GM23338 (cell line): Measurements from ENCODE around the gene STARD8.

Source experiments
- CREB1 ChIP-seq: fragments of 250-450 bp; sonication (Bioruptor Pico); IDR thresholded peaks from 2 replicates; pipeline ENCODE4 v1.5.0; 2020; ENCODE audit warnings: low read depth, mild to moderate bottlenecking, moderate library complexity
- EZH2 ChIP-seq: fragments of 200-600 bp; sonication (generic); IDR thresholded peaks from one replicate; pipeline ENCODE4 v1.8.0; 2017; ENCODE audit warnings: antibody characterized with exemption, mild to moderate bottlenecking, low read depth; ENCODE audit not compliant: unreplicated experiment
- EZH2phosphoT487 ChIP-seq: fragments of 200-600 bp; sonication (generic); IDR thresholded peaks from one replicate; pipeline ENCODE4 v1.8.1; 2018; ENCODE audit warnings: antibody characterized with exemption; ENCODE audit not compliant: unreplicated experiment
- JUNB ChIP-seq: IDR thresholded peaks from one replicate; pipeline ENCODE4 v1.6.1; 2016; ENCODE audit warnings: antibody characterized with exemption; ENCODE audit not compliant: unreplicated experiment
- NANOG ChIP-seq: IDR thresholded peaks from 2 replicates; pipeline ENCODE4 v1.6.1; 2016; ENCODE audit warnings: antibody characterized with exemption, borderline replicate concordance
- POLR2AphosphoS5 ChIP-seq: IDR thresholded peaks from 2 replicates; pipeline ENCODE4 v1.6.1; 2016; ENCODE audit warnings: antibody characterized with exemption, low read depth
- STAT1 ChIP-seq: IDR thresholded peaks from one replicate; pipeline ENCODE4 v1.6.1; 2016; ENCODE audit warnings: antibody characterized with exemption; ENCODE audit not compliant: unreplicated experiment
- ZNF114 ChIP-seq: fragments of 250-450 bp; sonication (Bioruptor Pico); IDR thresholded peaks from 2 replicates; pipeline ENCODE4 v1.5.0; 2020; ENCODE audit warnings: mild to moderate bottlenecking, moderate library complexity
- ZNF331 ChIP-seq: fragments of 250-450 bp; sonication (Bioruptor Pico); IDR thresholded peaks from 2 replicates; pipeline ENCODE4 v1.5.0; 2020; ENCODE audit warnings: low read depth, mild to moderate bottlenecking, moderate library complexity
- TF ChIP-seq, protein P1 (sequence below), 2 experiments: fragments of 200-600 bp in 1 of 2; sonication (generic) in 1 of 2; conservative IDR thresholded peaks; 2 replicates each; pipeline versions ENCODE4 v1.5.1 to v1.6.1; 2016 to 2017; ENCODE audit warnings: antibody characterized with exemption in 2 of 2, low read depth in 2 of 2, mild to moderate bottlenecking in 2 of 2, moderate library complexity in 1 of 2
- TF ChIP-seq, protein P2 (sequence below): IDR thresholded peaks from one replicate; pipeline ENCODE4 v1.6.1; 2018; ENCODE audit warnings: antibody characterized with exemption; ENCODE audit not compliant: unreplicated experiment

DNA sequence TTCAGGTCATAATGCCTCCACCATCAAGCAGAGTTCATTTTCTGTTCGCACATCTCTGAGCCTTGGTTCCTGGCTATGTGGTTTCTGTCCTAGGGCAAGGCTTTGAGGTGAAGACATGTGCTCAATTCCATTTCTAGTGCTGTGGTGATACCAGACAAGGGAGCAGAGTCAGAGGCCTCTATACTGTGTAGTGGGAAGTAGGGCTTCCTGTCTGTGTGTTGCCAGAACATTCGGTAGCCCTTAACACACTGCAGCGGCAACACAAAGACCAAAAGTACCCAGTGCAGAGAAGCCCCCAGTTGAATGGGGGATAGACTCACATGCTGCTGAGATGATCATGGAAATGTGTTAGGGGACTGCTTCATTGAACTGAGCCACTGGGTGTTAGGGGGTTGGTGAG, 56.4 kb downstream of the STARD8 start:
- TF ChIP-seq ZNF331 (CRISPR knock-in tag) (no peak), ZNF114 (CRISPR knock-in tag) (no peak), EZH2phosphoT487 (no peak), EZH2 (no peak), POLR2AphosphoS5 (no peak), JUNB (no peak), NANOG (no peak), CREB1 (CRISPR knock-in tag) (no peak), STAT1 (no peak)
- TF ChIP-seq, protein P1, sequence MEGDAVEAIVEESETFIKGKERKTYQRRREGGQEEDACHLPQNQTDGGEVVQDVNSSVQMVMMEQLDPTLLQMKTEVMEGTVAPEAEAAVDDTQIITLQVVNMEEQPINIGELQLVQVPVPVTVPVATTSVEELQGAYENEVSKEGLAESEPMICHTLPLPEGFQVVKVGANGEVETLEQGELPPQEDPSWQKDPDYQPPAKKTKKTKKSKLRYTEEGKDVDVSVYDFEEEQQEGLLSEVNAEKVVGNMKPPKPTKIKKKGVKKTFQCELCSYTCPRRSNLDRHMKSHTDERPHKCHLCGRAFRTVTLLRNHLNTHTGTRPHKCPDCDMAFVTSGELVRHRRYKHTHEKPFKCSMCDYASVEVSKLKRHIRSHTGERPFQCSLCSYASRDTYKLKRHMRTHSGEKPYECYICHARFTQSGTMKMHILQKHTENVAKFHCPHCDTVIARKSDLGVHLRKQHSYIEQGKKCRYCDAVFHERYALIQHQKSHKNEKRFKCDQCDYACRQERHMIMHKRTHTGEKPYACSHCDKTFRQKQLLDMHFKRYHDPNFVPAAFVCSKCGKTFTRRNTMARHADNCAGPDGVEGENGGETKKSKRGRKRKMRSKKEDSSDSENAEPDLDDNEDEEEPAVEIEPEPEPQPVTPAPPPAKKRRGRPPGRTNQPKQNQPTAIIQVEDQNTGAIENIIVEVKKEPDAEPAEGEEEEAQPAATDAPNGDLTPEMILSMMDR (conservative IDR thresholded peaks at IDR 0.05; ENCODE audit: low read depth in 2 of 2) = no peak
- TF ChIP-seq, protein P2, sequence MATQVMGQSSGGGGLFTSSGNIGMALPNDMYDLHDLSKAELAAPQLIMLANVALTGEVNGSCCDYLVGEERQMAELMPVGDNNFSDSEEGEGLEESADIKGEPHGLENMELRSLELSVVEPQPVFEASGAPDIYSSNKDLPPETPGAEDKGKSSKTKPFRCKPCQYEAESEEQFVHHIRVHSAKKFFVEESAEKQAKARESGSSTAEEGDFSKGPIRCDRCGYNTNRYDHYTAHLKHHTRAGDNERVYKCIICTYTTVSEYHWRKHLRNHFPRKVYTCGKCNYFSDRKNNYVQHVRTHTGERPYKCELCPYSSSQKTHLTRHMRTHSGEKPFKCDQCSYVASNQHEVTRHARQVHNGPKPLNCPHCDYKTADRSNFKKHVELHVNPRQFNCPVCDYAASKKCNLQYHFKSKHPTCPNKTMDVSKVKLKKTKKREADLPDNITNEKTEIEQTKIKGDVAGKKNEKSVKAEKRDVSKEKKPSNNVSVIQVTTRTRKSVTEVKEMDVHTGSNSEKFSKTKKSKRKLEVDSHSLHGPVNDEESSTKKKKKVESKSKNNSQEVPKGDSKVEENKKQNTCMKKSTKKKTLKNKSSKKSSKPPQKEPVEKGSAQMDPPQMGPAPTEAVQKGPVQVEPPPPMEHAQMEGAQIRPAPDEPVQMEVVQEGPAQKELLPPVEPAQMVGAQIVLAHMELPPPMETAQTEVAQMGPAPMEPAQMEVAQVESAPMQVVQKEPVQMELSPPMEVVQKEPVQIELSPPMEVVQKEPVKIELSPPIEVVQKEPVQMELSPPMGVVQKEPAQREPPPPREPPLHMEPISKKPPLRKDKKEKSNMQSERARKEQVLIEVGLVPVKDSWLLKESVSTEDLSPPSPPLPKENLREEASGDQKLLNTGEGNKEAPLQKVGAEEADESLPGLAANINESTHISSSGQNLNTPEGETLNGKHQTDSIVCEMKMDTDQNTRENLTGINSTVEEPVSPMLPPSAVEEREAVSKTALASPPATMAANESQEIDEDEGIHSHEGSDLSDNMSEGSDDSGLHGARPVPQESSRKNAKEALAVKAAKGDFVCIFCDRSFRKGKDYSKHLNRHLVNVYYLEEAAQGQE = no peak
